K562 (cell line): ENCODE results near the gene LDB1. TPM values are rescaled to one million over a fixed set of nuclear protein-coding genes. Genes with fewer than 3 reads are reported as not detected.

Experiments used
- ATF1 ChIP-seq, 2 experiments: fragments of 450-650 bp in 1 of 2; IDR thresholded peaks; 2 replicates each; pipeline ENCODE4 v1.6.1; 2016; ENCODE audit warnings: missing compliant biosample characterization in 1 of 2, missing genetic modification characterization in 1 of 2
- ATF3 ChIP-seq, 2 experiments: fragments of 450-650 bp in 1 of 2; sonication (generic) in 1 of 2; formaldehyde crosslinking in 1 of 2; IDR thresholded peaks in 1 of 2; conservative IDR thresholded peaks in 1 of 2; 2 replicates each; pipeline versions ENCODE4 v1.6.1 to v1.8.1; 2016 to 2023; ENCODE audit warnings: mild to moderate bottlenecking in 2 of 2, moderate library complexity in 2 of 2, inconsistent platforms in 1 of 2, missing genetic modification reagents in 1 of 2
- CREM ChIP-seq: IDR thresholded peaks from 2 replicates; pipeline ENCODE4 v1.6.1; 2014; ENCODE audit warnings: antibody characterized with exemption, low read depth
- EHMT2 ChIP-seq: fragments of 450-650 bp; IDR thresholded peaks from 2 replicates; pipeline ENCODE4 v1.6.1; 2018; ENCODE audit warnings: antibody characterized with exemption
- FOS ChIP-seq: IDR thresholded peaks from 3 replicates; pipeline ENCODE4 v1.6.1; 2011; ENCODE audit not compliant: insufficient read length; ENCODE audit errors: extremely low read depth
- GABPB1 ChIP-seq: sonication (generic); formaldehyde crosslinking; IDR thresholded peaks from 2 replicates; pipeline ENCODE4 v1.8.0; 2022; ENCODE audit warnings: mild to moderate bottlenecking, missing genetic modification reagents
- GATA2 ChIP-seq: sonication (generic); formaldehyde crosslinking; IDR thresholded peaks from 2 replicates; pipeline ENCODE4 v1.4.0; 2020; ENCODE audit warnings: mild to moderate bottlenecking, missing genetic modification reagents
- GTF2B ChIP-seq: IDR thresholded peaks from 2 replicates; pipeline ENCODE4 v1.6.1; 2011; ENCODE audit not compliant: insufficient read length; ENCODE audit errors: extremely low read depth
- HDAC2 ChIP-seq: fragments of 450-650 bp; IDR thresholded peaks from 2 replicates; pipeline ENCODE4 v1.6.1; 2016; ENCODE audit warnings: mild to moderate bottlenecking
- HDAC8 ChIP-seq: fragments of 450-650 bp; IDR thresholded peaks from 2 replicates; pipeline ENCODE4 v1.6.1; 2016; ENCODE audit warnings: mild to moderate bottlenecking, missing genetic modification characterization, moderate library complexity, missing compliant biosample characterization
- NFYB ChIP-seq: IDR thresholded peaks from 2 replicates; pipeline ENCODE4 v1.6.1; 2011; ENCODE audit warnings: mild to moderate bottlenecking, moderate library complexity; ENCODE audit not compliant: insufficient read length; ENCODE audit errors: extremely low read depth
- PHB ChIP-seq: fragments of 250-450 bp; sonication (Bioruptor Pico); IDR thresholded peaks from 2 replicates; pipeline ENCODE4 v1.5.0; 2021
- SIN3A ChIP-seq, 2 experiments: fragments of 150-350 bp in 1 of 2; IDR thresholded peaks; 2 replicates each; pipeline ENCODE4 v1.6.1; 2011 to 2016; ENCODE audit warnings: borderline replicate concordance in 2 of 2, low read depth in 2 of 2, low read length in 2 of 2, mild to moderate bottlenecking in 2 of 2, moderate library complexity in 2 of 2; ENCODE audit not compliant: control insufficient read depth in 1 of 2
- SIRT6 ChIP-seq: IDR thresholded peaks from one replicate; pipeline ENCODE4 v1.6.1; 2012; ENCODE audit warnings: low read depth, mild to moderate bottlenecking, control low read depth, inconsistent platforms, low read length, moderate library complexity
- SMARCA4 ChIP-seq: fragments of 450-650 bp; IDR thresholded peaks from 2 replicates; pipeline ENCODE4 v1.6.1; 2016
- TBL1XR1 ChIP-seq, 2 experiments: IDR thresholded peaks; 2 replicates each; pipeline ENCODE4 v1.6.1; 2012; ENCODE audit warnings: improper control_type of control experiment in 2 of 2, low read length in 2 of 2, mild to moderate bottlenecking in 1 of 2
- ZBTB33 ChIP-seq: sonication (generic); formaldehyde crosslinking; IDR thresholded peaks from 2 replicates; pipeline ENCODE4 v1.8.1; 2023; ENCODE audit warnings: mild to moderate bottlenecking, missing genetic modification reagents
- ZNF280A ChIP-seq: fragments of 450-650 bp; IDR thresholded peaks from 2 replicates; pipeline ENCODE4 v1.6.1; 2018; ENCODE audit warnings: mild to moderate bottlenecking, low read depth; ENCODE audit not compliant: partially characterized antibody
- ZNF408 ChIP-seq: fragments of 250-450 bp; sonication (Bioruptor Pico); IDR thresholded peaks from 2 replicates; pipeline ENCODE4 v1.4.0; 2020; ENCODE audit warnings: low read depth, mild to moderate bottlenecking, moderate library complexity
- ZNF696 ChIP-seq: fragments of 250-450 bp; sonication (Bioruptor Pico); conservative IDR thresholded peaks from 2 replicates; pipeline ENCODE4 v1.4.0; 2020; ENCODE audit warnings: mild to moderate bottlenecking, moderate library complexity
- polyA plus RNA-seq, 8 experiments: library from polyadenylated mRNA; depleted of rRNA in 4 of 8; stranded (reverse) in 5 of 8; unstranded in 3 of 8; fragments of >200 nt; fragmentation: Nextera tagmentation in 2 of 8; fragmentation: Illumina TruSeq in 1 of 8; extraction: Ambion mirVana in 2 of 8; extraction: Trizol in 1 of 8; gene quantifications; 2 replicates each; pipeline versions ENCODE4 v1.2.1 to v1.2.3, GENCODE V29; 2011 to 2014; ENCODE audit warnings: inconsistent platforms in 1 of 8, missing spikeins in 1 of 8
- total RNA-seq, 7 experiments: library from RNA; depleted of rRNA in 6 of 7; stranded (reverse); fragments of >200 nt in 6 of 7; fragmentation: Illumina TruSeq in 2 of 7; extraction: Trizol in 2 of 7; gene quantifications; 2 replicates each; pipeline versions ENCODE4 v1.2.1 to v1.2.3, GENCODE V29; 2011 to 2021; ENCODE audit warnings: low replicate concordance in 1 of 7

The LDB1 gene
- total and polyA plus RNA-seq, 9 of the 15 experiments (the other 6 are each of a cell fraction or from before 2014, with no cell fraction given): 1.9 to 137 (median 105) TPM

GRCh38 chr10:102151774-102152544 is 31.8 kb upstream of the LDB1 start, which contains the start of gene NOLC1 (continued):
- TF ChIP-seq ATF3 (IDR thresholded peaks at IDR 0.05) (peak; percentile 92), ATF3 (CRISPR knock-in tag; conservative IDR thresholded peaks at IDR 0.05) (peak; percentile 88; the same call in 1 of the 2 replicates), NFYB (no peak), HDAC2 (peak; percentile 70; the same call in 1 of the 2 replicates), ZBTB33 (CRISPR knock-in tag) (peak; percentile 55), CREM (peak; percentile 99), GTF2B (no peak), GABPB1 (CRISPR knock-in tag) (peak; percentile 92), SMARCA4 (no peak), ZNF408 (CRISPR knock-in tag) (no peak), EHMT2 (0 out of 2 replicates have a peak, but pooled peaks have one; percentile 18), SIRT6 (no peak), FOS (no peak), TBL1XR1 (IDR thresholded peaks at IDR 0.05; ENCODE audit: low read length in 2 of 2) (peak in 1 of 2 experiments; percentile 90; a peak in 2 of 4 replicates), GATA2 (no peak), PHB (CRISPR knock-in tag) (no peak), ZNF696 (CRISPR knock-in tag) (no peak), SIN3A (IDR thresholded peaks at IDR 0.05; ENCODE audit: borderline replicate concordance in 2 of 2, control insufficient read depth in 1 of 2, low read depth in 2 of 2, low read length in 2 of 2) (peak; percentile 63 to 68; a peak in 3 of 4 replicates), ZNF280A (no peak), HDAC8 (tag) (0 out of 2 replicates have a peak, but pooled peaks have one; percentile 30), ATF1 (CRISPR knock-in tag; IDR thresholded peaks at IDR 0.05) (peak; percentile 97), ATF1 (tag; IDR thresholded peaks at IDR 0.05) (peak; percentile 99)
